Measurements from ENCODE around the gene ZNF804B.

ZNF804B gene

DNA sequence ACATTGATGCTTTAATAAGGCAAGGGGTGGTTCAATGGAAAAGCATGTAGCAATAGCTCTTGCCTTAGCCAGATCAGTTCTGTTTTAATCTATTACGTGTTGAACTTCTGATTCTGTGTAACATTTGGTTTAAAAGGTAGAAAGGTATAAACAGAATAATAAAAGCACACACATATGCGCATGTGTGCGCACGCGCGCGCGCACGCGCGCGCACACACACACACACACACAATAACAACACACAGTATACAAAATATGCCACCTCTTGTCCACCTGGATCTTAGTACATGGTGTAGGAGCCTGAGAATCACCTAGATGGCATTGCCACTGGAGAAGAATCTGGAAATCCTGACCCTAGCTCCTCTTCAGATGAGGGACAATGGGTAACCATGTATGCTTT, 85.6 kb downstream of the ZNF804B start:
- Histone ChIP-seq H3K27ac (ENCODE audit: extremely low read depth, low read depth, low read length) (no peak overlapping the region), H3K9me3 (ENCODE audit: control insufficient read depth, insufficient read depth, low read depth, low read length) (no peaks in the 10 kb centered on the region), H3K4me1 (ENCODE audit: control insufficient read depth, insufficient read depth, low read length) (no peaks in the 10 kb centered on the region), H3K4me3 (ENCODE audit: low read depth, low read length) (no peak overlapping the region), H3K36me3 (ENCODE audit: control insufficient read depth in 2 of 2, insufficient read depth in 1 of 2, low read length in 2 of 2) (no peaks in the 10 kb centered on the region)
- CTCF ChIA-PET = interaction anchor here (1.4 kb wide), 1 partner anchor 10 kb away, joined by 6 read pairs; no protein-coding TSS in a partner anchor
- no peak for TF ChIP-seq ZNF561 (tag by site-specific recombination; IDR thresholded peaks at IDR 0.05; ENCODE audit: borderline replicate concordance)
- POLR2A ChIA-PET = no interaction called here

DNA sequence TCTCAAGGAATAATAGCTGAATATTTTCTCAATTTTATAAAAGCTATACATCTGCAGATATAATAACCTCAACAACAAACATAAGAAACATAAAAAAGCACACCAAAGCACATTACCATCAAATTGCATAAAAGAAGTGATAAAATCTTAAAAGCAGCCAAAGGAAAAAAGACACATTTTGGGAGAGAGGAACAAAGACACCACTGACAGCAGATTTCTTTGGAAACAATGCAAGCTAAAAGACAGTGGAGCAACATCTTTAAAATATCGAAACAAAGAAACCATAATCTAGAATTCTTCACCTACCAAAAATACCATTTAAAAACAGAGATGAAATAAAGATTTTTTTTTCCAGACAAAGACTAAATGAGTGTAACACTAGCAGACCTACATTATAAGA, 91.7 kb downstream of the ZNF804B start:
- TF ChIP-seq ZNF169 (tag by site-specific recombination; IDR thresholded peaks at IDR 0.05) = no peak
- no peak for TF ChIP-seq SP2 (tag by site-specific recombination; IDR thresholded peaks at IDR 0.05)
- TF ChIP-seq ZNF501 (tag by site-specific recombination; IDR thresholded peaks at IDR 0.05) = no peak
- no peak for TF ChIP-seq ZNF416 (tag by site-specific recombination; IDR thresholded peaks at IDR 0.05)
- TF ChIP-seq ZNF37A (tag by site-specific recombination; IDR thresholded peaks at IDR 0.05) = no peak
- TF ChIP-seq ZNF114 (tag by site-specific recombination; IDR thresholded peaks at IDR 0.05) = no peak
- TF ChIP-seq ZSCAN30 (tag by site-specific recombination; IDR thresholded peaks at IDR 0.05) = no peak
- TF ChIP-seq ZNF175 (tag by site-specific recombination; IDR thresholded peaks at IDR 0.05) = no peak
- no peak for TF ChIP-seq ZFHX2 (tag by site-specific recombination; conservative IDR thresholded peaks at IDR 0.05)
- no peak for TF ChIP-seq ZSCAN4 (tag by site-specific recombination; IDR thresholded peaks at IDR 0.05)
- no peak for TF ChIP-seq ZNF366 (tag by site-specific recombination; conservative IDR thresholded peaks at IDR 0.05)
- no peak for TF ChIP-seq SP3 (tag by site-specific recombination; IDR thresholded peaks at IDR 0.05)
- TF ChIP-seq ZNF155 (tag by site-specific recombination; IDR thresholded peaks at IDR 0.05) = no peak
- Histone ChIP-seq H3K4me3 (ENCODE audit: low read depth, low read length) (no peak overlapping the region), H3K27ac (ENCODE audit: extremely low read depth, low read depth, low read length) (no peak overlapping the region), H3K36me3 (ENCODE audit: control insufficient read depth in 2 of 2, insufficient read depth in 1 of 2, low read length in 2 of 2) (no peaks in the 10 kb centered on the region), H3K4me1 (ENCODE audit: control insufficient read depth, insufficient read depth, low read length) (no peaks in the 10 kb centered on the region), H3K9me3 (ENCODE audit: control insufficient read depth, insufficient read depth, low read depth, low read length) (no peaks in the 10 kb centered on the region; the same call in 1 of the 2 replicates)
- CTCF ChIA-PET = no interaction called here
- POLR2A ChIA-PET = no interaction called here

- Histone ChIP-seq H3K27ac (ENCODE audit: extremely low read depth, low read depth, low read length) (no peak overlapping the region), H3K4me3 (ENCODE audit: low read depth, low read length) (no peak overlapping the region), H3K36me3 (ENCODE audit: control insufficient read depth in 2 of 2, insufficient read depth in 1 of 2, low read length in 2 of 2) (no peaks in the 10 kb centered on the region), H3K4me1 (ENCODE audit: control insufficient read depth, insufficient read depth, low read length) (no peaks in the 10 kb centered on the region), H3K9me3 (ENCODE audit: control insufficient read depth, insufficient read depth, low read depth, low read length) (no peaks in the 10 kb centered on the region)
- POLR2A ChIA-PET = no interaction called here
- CTCF ChIA-PET = no interaction called here
- TF ChIP-seq ZBTB6 (tag by site-specific recombination; IDR thresholded peaks at IDR 0.05) = no peak
- TF ChIP-seq ZNF791 (tag by site-specific recombination; IDR thresholded peaks at IDR 0.05) = no peak
- TF ChIP-seq, protein P1, sequence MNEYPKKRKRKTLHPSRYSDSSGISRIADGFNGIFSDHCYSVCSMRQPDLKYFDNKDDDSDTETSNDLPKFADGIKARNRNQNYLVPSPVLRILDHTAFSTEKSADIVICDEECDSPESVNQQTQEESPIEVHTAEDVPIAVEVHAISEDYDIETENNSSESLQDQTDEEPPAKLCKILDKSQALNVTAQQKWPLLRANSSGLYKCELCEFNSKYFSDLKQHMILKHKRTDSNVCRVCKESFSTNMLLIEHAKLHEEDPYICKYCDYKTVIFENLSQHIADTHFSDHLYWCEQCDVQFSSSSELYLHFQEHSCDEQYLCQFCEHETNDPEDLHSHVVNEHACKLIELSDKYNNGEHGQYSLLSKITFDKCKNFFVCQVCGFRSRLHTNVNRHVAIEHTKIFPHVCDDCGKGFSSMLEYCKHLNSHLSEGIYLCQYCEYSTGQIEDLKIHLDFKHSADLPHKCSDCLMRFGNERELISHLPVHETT (tag by site-specific recombination; IDR thresholded peaks at IDR 0.05) = no peak
- TF ChIP-seq ZNF404 (tag by site-specific recombination; IDR thresholded peaks at IDR 0.05) = no peak
- TF ChIP-seq ZNF239 (tag by site-specific recombination; IDR thresholded peaks at IDR 0.05) = no peak
- TF ChIP-seq, protein P2, sequence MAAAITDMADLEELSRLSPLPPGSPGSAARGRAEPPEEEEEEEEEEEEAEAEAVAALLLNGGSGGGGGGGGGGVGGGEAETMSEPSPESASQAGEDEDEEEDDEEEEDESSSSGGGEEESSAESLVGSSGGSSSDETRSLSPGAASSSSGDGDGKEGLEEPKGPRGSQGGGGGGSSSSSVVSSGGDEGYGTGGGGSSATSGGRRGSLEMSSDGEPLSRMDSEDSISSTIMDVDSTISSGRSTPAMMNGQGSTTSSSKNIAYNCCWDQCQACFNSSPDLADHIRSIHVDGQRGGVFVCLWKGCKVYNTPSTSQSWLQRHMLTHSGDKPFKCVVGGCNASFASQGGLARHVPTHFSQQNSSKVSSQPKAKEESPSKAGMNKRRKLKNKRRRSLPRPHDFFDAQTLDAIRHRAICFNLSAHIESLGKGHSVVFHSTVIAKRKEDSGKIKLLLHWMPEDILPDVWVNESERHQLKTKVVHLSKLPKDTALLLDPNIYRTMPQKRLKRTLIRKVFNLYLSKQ (tag by site-specific recombination; IDR thresholded peaks at IDR 0.05; ENCODE audit: borderline replicate concordance) = no peak
- TF ChIP-seq ZBTB20 (tag by site-specific recombination; IDR thresholded peaks at IDR 0.05) = no peak
- TF ChIP-seq MEIS1 (CRISPR knock-in tag; IDR thresholded peaks at IDR 0.05; ENCODE audit: borderline replicate concordance) = no peak
- TF ChIP-seq ZNF394 (tag by site-specific recombination; IDR thresholded peaks at IDR 0.05; ENCODE audit: borderline replicate concordance) = no peak
- no peak for TF ChIP-seq ZFP3 (tag by site-specific recombination; IDR thresholded peaks at IDR 0.05; ENCODE audit: low read depth)
- no peak for TF ChIP-seq ZNF623 (tag by site-specific recombination; IDR thresholded peaks at IDR 0.05)
- TF ChIP-seq ZSCAN18 (tag by site-specific recombination; IDR thresholded peaks at IDR 0.05) = no peak
Measured at GRCh38 chr7:88859288-88859687, 99.8 kb downstream of the ZNF804B start.

Measured in HEK293 (cell line).